Measurements from ENCODE around the gene ZNF555. TPM values are rescaled to one million over a fixed set of nuclear protein-coding genes. Genes with fewer than 3 reads are reported as not detected.

Gene ZNF555
- total RNA-seq, 2 experiments from 2014 or later: 2.3 to 2.4 TPM

- Mint-ChIP-seq H3K9me3 (no peaks in the 10 kb centered on the region), H3K27ac (no peak overlapping the region), H3K4me3 (no peak overlapping the region), H3K27me3 (no peaks in the 10 kb centered on the region), H3K36me3 (ENCODE audit: low read depth) (peaks cover 19% of the 10 kb centered on the region), H3K4me1 (ENCODE audit: low read depth) (no peaks in the 10 kb centered on the region)
- Histone ChIP-seq H3K27ac (ENCODE audit: low read depth in 1 of 2, low read length in 2 of 2) (no peak overlapping the region), H3K36me3 (ENCODE audit: insufficient read depth, low read length) (peaks cover 27% of the 10 kb centered on the region), H3K9me3 (ENCODE audit: control insufficient read depth in 1 of 2, insufficient read depth in 1 of 2, low read length in 2 of 2) (no peaks in the 10 kb centered on the region), H3K4me3 (ENCODE audit: low read length) (no peak overlapping the region), H3K27me3 (ENCODE audit: control insufficient read depth in 1 of 2, insufficient read depth in 2 of 2, low read length in 2 of 2) (no peaks in the 10 kb centered on the region), H3K4me1 (ENCODE audit: insufficient read depth, low read length) (no peaks in the 10 kb centered on the region)
- intact Hi-C loops (cut with DNase I, micrococcal nuclease): no loop called here
- CTCF ChIA-PET: interaction anchor here (1.1 kb wide), 1 partner anchor 9 kb away, joined by 3 read pairs; no protein-coding TSS in a partner anchor
- DNase-seq (peak in 1 of 14 experiments; percentile 12), ATAC-seq (ENCODE audit: poor library complexity) (no peak)
- POLR2A ChIA-PET: no interaction called here
- TF ChIP-seq CTCF (IDR thresholded peaks at IDR 0.05): no peak
These were observed 30.9 kb upstream of the ZNF555 start for GRCh38 chr19:2810141-2811091.

- no peak for TF ChIP-seq CTCF (IDR thresholded peaks at IDR 0.05)
- Mint-ChIP-seq H3K4me3 (no peak overlapping the region), H3K27ac (no peak overlapping the region), H3K27me3 (no peaks in the 10 kb centered on the region), H3K4me1 (ENCODE audit: low read depth) (no peaks in the 10 kb centered on the region), H3K9me3 (no peaks in the 10 kb centered on the region), H3K36me3 (ENCODE audit: low read depth) (peaks cover 17% of the 10 kb centered on the region)
- Histone ChIP-seq H3K36me3 (ENCODE audit: insufficient read depth, low read length) (peaks cover 24% of the 10 kb centered on the region), H3K27me3 (ENCODE audit: control insufficient read depth in 1 of 2, insufficient read depth in 2 of 2, low read length in 2 of 2) (no peaks in the 10 kb centered on the region), H3K9me3 (ENCODE audit: control insufficient read depth in 1 of 2, insufficient read depth in 1 of 2, low read length in 2 of 2) (no peaks in the 10 kb centered on the region), H3K4me1 (ENCODE audit: insufficient read depth, low read length) (no peaks in the 10 kb centered on the region), H3K27ac (ENCODE audit: low read depth in 1 of 2, low read length in 2 of 2) (no peak overlapping the region), H3K4me3 (ENCODE audit: low read length) (no peak overlapping the region)
- DNase-seq (no peak), ATAC-seq (ENCODE audit: poor library complexity) (no peak)
- POLR2A ChIA-PET: no interaction called here
- CTCF ChIA-PET: interaction anchor here (1.1 kb wide), 1 partner anchor 8 kb away, joined by 3 read pairs; no protein-coding TSS in a partner anchor
- intact Hi-C loops (cut with DNase I, micrococcal nuclease): no loop called here
These were observed 30.0 kb upstream of the ZNF555 start for GRCh38 chr19:2811221-2811722.

- ATAC-seq (ENCODE audit: poor library complexity) (no peak), DNase-seq (no peak)
- no peaks in the 10 kb centered on the region for H3K27me3 Mint-ChIP-seq
- no peak for TF ChIP-seq CTCF (IDR thresholded peaks at IDR 0.05)
- peaks cover 17% of the 10 kb centered on the region for H3K36me3 Mint-ChIP-seq (ENCODE audit: low read depth)
- H3K4me3 Mint-ChIP-seq: no peak overlapping the region
- Histone ChIP-seq H3K27me3 (ENCODE audit: control insufficient read depth in 1 of 2, insufficient read depth in 2 of 2, low read length in 2 of 2) (no peaks in the 10 kb centered on the region), H3K9me3 (ENCODE audit: control insufficient read depth in 1 of 2, insufficient read depth in 1 of 2, low read length in 2 of 2) (no peaks in the 10 kb centered on the region), H3K36me3 (ENCODE audit: insufficient read depth, low read length) (peaks cover 21% of the 10 kb centered on the region), H3K4me1 (ENCODE audit: insufficient read depth, low read length) (no peaks in the 10 kb centered on the region), H3K27ac (ENCODE audit: low read depth in 1 of 2, low read length in 2 of 2) (no peak overlapping the region), H3K4me3 (ENCODE audit: low read length) (no peak overlapping the region)
- no peaks in the 10 kb centered on the region for H3K9me3 Mint-ChIP-seq
- intact Hi-C loops (cut with DNase I, micrococcal nuclease): no loop called here
- no peaks in the 10 kb centered on the region for H3K4me1 Mint-ChIP-seq (ENCODE audit: low read depth)
- ChIA-PET POLR2A (no interaction called here), CTCF (interaction anchor here (0.9 kb wide), 1 partner anchor 26 kb away, joined by 3 read pairs; no protein-coding TSS in a partner anchor)
- no peak overlapping the region for H3K27ac Mint-ChIP-seq
These were observed 29.4 kb upstream of the ZNF555 start for GRCh38 chr19:2811735-2812413.
